Activated naive CD8-positive, alpha-beta T cell treated with anti-CD3 and anti-CD28 coated beads, Interleukin-2, amount 50 U/mL, for 24 hours (primary cell): ENCODE data around the gene WDR13.
"Not testable (repeated sequence)": the region's sequence is repeated elsewhere in the genome, so short reads cannot be mapped to it uniquely, and the experiment has no call there.

ENCODE experiments used
- ATAC-seq: fragments of 150-1000 bp; cut with Tn5 transposase; one replicate; pipeline ENCODE4 v1.10.0; 2021
- DNase-seq: peaks from one replicate; pipeline ENCODE4 v3.0.0; 2021
- H3K27ac Mint-ChIP-seq: one replicate; pipeline ENCODE4 v1.8.0; 2021; ENCODE audit warnings: mild to moderate bottlenecking, mixed read lengths
- H3K27me3 Mint-ChIP-seq: one replicate; pipeline ENCODE4 v1.8.0; 2021; ENCODE audit warnings: mixed read lengths
- H3K36me3 Mint-ChIP-seq: one replicate; pipeline ENCODE4 v1.8.0; 2021; ENCODE audit warnings: low read depth, mixed read lengths
- H3K4me1 Mint-ChIP-seq: one replicate; pipeline ENCODE4 v1.8.0; 2021; ENCODE audit warnings: mixed read lengths
- H3K4me3 Mint-ChIP-seq: one replicate; pipeline ENCODE4 v1.8.0; 2021; ENCODE audit warnings: mild to moderate bottlenecking, moderate library complexity, mixed read lengths
- H3K9me3 Mint-ChIP-seq: one replicate; pipeline ENCODE4 v1.8.0; 2021; ENCODE audit warnings: mixed read lengths

WDR13 gene

DNA sequence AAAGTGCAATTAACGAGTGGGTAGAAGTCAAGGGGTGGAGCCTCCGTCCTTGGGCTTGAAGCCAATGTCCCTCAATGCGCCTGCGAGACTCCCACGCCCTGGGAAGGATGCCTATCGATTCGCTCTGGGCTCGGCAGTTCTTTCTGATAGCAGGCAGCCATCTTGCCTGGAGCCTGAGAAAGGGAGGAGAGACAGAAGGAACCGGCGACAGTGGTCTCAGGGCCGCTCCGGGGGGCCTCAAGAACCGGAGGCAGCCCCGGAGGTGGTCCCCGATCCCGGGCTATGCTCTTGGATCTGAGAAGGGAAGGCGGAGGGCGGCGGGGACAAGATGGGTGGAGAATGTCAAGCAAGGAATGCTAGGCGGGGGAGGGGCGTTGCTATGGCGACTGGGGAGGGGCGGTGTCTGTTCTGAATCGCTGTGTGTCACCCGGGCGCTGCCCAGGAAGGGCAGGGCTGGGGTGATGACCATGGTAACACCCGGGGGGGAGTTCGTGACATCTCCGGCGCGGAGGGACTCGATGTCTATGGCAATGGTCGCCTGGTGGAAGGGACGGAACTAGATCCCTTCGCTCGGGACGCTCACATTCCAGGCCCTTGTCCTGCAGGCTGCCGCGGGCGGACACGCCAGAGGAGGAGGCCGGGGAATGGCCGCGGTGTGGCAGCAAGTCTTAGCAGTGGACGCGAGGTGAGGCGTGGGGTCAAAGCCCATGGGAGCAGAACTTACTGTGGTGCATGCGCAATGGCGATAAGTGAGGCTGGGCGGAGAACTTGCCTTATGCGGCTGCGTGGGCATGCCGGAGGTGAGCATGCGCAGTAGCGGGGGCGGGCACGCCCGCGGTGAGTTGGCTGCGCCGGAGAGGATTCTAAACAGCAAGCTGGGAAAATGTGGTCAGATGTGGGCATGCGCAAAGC is at the start of gene WDR13:
Gene WDR13, plus strand, starts transcription at position 140 of the 912 bp plus-strand sequence. Its CDS starts 505 bp downstream, at position 645.
- Mint-ChIP-seq H3K9me3 (no peaks in the 10 kb centered on the region), H3K4me3 (peak within 1 kb of the TSS; percentile 99), H3K36me3 (peaks cover 10% of the 10 kb centered on the region), H3K4me1 (peaks cover 13% of the 10 kb centered on the region), H3K27ac (peak within 1 kb of the TSS; percentile 99), H3K27me3 (peaks cover 2% of the 10 kb centered on the region)
- peak; percentile 88 for DNase-seq
- peak; percentile 89 for ATAC-seq

DNA sequence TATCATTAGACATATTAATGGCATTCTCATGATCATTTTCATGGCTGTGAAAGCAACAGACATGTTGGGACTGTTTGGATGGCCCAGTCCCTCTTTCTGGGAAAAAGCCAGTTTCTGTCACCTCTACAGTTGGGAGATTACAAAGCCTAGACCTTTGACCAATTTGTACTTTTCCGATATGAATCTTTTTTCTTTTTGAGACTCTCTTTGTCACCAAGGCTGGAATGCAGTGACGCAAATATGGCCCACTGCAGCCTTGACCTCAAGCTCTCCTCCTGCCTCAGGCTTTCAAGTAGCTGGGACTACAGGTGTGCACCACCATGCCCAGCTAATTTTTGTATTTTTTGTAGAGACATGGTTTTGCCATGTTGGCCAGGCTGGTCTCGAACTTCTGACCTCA is 48.4 kb upstream of the WDR13 start:
- Mint-ChIP-seq H3K4me1 (no peaks in the 10 kb centered on the region), H3K27ac (no peak overlapping the region), H3K27me3 (no peaks in the 10 kb centered on the region), H3K9me3 (no peaks in the 10 kb centered on the region), H3K36me3 (peaks cover 10% of the 10 kb centered on the region), H3K4me3 (no peak overlapping the region)
- no peak for DNase-seq
- ATAC-seq = no peak

DNA sequence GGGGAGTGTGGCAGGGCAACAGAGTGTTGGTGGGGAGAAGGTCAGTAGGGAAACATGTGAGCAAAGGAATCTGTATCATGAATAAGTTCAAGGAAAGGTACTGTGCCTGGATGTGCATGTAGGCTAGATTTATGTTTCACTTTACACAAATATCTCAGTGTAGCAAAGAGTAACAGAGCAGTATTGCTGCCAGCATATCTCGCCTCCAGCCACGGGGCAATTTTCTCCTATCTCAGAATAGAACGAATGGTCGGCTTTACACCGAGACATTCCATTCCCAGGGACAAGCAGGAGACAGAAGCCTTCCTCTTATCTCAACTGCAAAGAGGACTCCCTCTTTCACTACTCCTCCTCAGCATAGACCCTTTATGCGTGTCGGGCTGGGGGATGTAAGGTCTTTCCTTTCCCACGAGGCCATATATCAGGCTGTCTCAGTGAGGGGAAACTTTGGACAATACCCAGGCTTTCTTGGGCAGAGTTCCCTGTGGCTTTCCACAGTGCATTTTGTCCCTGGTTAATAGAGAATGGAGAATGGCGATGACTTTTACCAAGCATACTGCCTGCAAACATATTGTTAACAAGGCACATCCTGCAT is 41.5 kb upstream of the WDR13 start:
- not testable (repeated sequence) for DNase-seq, H3K27ac Mint-ChIP-seq, H3K4me3 Mint-ChIP-seq, H3K4me1 Mint-ChIP-seq, H3K27me3 Mint-ChIP-seq, ATAC-seq, H3K9me3 Mint-ChIP-seq
- H3K36me3 Mint-ChIP-seq = peaks cover 14% of the 10 kb centered on the region

DNA sequence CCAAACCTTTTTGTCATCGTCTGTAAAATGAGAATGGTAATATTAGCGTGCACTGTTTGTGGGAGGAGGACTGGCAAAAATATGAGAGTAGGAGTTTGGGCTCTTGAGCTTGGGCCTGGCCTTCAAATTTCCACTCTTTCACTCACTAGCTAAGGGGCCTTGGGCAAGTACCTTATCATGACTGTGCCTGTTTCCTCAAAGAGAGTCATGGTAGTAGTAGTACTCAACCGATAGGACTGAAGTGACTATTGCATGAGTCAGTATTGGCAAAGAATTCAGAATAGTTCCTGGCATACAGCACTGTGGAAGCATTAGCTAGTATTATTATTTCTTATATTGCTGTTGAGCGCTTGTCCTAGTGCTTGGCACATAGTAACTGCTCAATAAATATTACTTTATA is 39.0 kb upstream of the WDR13 start:
- no peak for DNase-seq
- Mint-ChIP-seq H3K36me3 (peaks cover 19% of the 10 kb centered on the region), H3K27me3 (no peaks in the 10 kb centered on the region), H3K4me3 (no peak overlapping the region), H3K4me1 (peaks cover 3% of the 10 kb centered on the region), H3K27ac (peak overlapping the region; percentile 53), H3K9me3 (no peaks in the 10 kb centered on the region)
- peak; percentile 77 for ATAC-seq

DNA sequence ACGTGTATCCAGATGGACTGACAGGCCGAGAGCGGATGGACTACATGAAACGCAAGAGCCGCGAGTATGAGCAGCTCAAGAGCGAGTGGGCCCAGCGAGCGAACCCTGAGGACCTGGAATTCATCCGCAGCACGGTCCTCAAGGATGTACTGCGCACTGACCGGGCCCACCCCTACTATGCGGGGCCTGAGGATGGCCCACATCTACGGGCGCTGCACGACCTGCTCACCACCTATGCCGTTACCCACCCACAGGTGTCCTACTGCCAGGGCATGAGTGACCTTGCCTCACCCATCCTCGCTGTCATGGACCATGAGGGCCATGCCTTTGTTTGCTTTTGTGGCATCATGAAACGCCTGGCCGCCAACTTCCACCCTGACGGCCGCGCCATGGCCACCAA is 37.7 kb upstream of the WDR13 start:
- Mint-ChIP-seq H3K4me1 (peaks cover 3% of the 10 kb centered on the region), H3K36me3 (peaks cover 20% of the 10 kb centered on the region), H3K9me3 (no peaks in the 10 kb centered on the region), H3K27ac (no peak overlapping the region), H3K4me3 (no peak overlapping the region), H3K27me3 (no peaks in the 10 kb centered on the region)
- DNase-seq (no peak), ATAC-seq (no peak)

DNA sequence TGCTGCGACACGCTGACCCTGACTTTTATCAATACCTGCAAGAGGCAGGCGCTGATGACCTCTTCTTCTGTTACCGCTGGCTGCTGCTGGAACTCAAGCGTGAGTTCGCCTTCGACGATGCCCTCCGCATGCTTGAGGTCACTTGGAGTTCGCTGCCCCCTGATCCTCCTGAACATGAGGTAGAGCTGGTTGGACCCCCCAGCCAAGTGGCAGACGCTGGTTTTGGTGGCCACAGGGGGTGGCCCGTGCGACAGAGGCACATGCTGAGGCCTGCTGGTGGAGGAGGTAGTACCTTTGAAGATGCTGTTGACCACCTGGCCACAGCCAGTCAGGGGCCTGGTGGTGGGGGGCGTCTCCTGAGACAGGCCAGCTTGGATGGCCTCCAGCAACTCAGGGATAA is 37.2 kb upstream of the WDR13 start:
- ATAC-seq (no peak), DNase-seq (no peak)
- Mint-ChIP-seq H3K27ac (no peak overlapping the region), H3K27me3 (no peaks in the 10 kb centered on the region), H3K4me3 (no peak overlapping the region), H3K4me1 (peaks cover 3% of the 10 kb centered on the region), H3K9me3 (no peaks in the 10 kb centered on the region), H3K36me3 (peaks cover 17% of the 10 kb centered on the region)

DNA sequence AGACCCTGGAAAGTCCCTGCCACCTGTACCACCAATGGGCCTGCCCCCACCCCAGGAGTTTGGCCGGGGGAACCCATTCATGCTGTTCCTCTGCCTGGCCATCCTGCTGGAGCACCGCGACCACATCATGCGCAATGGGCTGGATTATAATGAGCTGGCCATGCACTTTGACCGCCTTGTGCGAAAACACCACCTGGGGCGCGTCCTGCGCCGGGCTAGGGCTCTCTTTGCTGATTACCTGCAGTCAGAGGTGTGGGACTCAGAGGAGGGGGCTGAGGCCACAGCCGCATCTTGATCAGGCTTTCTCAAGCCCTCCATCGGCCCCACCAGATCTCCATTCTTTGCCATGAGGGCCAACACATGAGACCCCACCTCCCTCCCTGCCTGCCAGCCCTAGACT is 36.6 kb upstream of the WDR13 start:
- H3K9me3 Mint-ChIP-seq = no peaks in the 10 kb centered on the region
- no peak overlapping the region for H3K27ac Mint-ChIP-seq
- no peak for DNase-seq
- no peaks in the 10 kb centered on the region for H3K27me3 Mint-ChIP-seq
- no peak for ATAC-seq
- H3K36me3 Mint-ChIP-seq = peaks cover 15% of the 10 kb centered on the region
- no peak overlapping the region for H3K4me3 Mint-ChIP-seq
- H3K4me1 Mint-ChIP-seq = peaks cover 3% of the 10 kb centered on the region

DNA sequence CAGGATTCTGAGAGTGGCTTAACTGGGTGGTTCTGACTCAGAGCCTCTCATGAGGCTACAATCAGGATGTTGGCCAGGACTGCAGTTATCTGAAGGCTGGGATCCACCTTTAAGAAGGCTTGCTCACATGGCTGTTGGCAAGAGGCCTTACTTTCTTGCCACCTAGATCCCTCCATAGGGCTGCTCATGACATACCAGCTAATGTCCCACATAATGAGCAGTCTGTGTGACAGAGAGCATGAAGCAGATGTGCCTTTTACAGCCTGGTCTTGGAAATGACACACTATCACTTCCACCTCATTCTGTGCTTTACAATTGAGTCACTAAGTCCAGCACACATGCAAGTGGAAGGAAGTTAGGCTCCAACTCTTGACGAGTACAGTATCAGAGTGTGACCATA is 27.3 kb upstream of the WDR13 start:
- Mint-ChIP-seq H3K27me3 (no peaks in the 10 kb centered on the region), H3K27ac (no peak overlapping the region), H3K36me3 (peaks cover 3% of the 10 kb centered on the region), H3K9me3 (no peaks in the 10 kb centered on the region), H3K4me1 (peaks cover 13% of the 10 kb centered on the region), H3K4me3 (no peak overlapping the region)
- DNase-seq = no peak
- peak; percentile 64 for ATAC-seq

DNA sequence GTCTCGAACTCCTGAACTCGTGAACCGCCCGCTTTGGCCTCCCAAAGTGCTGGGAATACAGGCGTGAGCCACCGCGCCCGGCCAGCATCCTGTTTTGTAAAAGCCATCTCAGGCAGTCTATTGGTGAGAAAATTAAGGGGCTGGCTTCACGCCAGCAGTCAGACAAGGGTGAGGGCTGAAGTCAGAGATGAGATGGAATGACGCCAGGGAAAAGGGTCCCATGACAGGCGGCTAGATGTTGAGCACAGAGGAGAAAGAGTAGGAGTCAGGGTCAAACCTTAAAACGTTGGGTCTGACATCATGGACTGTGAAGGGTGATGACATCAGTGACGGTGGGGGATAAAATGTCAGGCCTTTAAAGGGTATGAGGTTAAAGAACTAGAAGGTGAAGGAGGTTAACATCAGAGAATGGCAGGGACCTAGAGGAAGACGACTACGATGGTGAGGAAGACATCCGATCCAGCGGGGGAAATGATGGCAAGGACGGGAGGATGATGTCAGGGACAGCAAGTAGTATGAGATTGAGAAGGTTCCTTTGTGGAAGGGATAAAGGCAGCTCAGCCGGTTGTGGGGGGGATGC is 23.5 kb upstream of the WDR13 start:
- no peak for DNase-seq
- ATAC-seq = peak; percentile 7
- Mint-ChIP-seq H3K4me1 (peaks cover 27% of the 10 kb centered on the region), H3K27ac (peak overlapping the region; percentile 100), H3K4me3 (peak overlapping the region; percentile 97), H3K36me3 (peaks cover 41% of the 10 kb centered on the region), H3K27me3 (no peaks in the 10 kb centered on the region), H3K9me3 (no peaks in the 10 kb centered on the region)

DNA sequence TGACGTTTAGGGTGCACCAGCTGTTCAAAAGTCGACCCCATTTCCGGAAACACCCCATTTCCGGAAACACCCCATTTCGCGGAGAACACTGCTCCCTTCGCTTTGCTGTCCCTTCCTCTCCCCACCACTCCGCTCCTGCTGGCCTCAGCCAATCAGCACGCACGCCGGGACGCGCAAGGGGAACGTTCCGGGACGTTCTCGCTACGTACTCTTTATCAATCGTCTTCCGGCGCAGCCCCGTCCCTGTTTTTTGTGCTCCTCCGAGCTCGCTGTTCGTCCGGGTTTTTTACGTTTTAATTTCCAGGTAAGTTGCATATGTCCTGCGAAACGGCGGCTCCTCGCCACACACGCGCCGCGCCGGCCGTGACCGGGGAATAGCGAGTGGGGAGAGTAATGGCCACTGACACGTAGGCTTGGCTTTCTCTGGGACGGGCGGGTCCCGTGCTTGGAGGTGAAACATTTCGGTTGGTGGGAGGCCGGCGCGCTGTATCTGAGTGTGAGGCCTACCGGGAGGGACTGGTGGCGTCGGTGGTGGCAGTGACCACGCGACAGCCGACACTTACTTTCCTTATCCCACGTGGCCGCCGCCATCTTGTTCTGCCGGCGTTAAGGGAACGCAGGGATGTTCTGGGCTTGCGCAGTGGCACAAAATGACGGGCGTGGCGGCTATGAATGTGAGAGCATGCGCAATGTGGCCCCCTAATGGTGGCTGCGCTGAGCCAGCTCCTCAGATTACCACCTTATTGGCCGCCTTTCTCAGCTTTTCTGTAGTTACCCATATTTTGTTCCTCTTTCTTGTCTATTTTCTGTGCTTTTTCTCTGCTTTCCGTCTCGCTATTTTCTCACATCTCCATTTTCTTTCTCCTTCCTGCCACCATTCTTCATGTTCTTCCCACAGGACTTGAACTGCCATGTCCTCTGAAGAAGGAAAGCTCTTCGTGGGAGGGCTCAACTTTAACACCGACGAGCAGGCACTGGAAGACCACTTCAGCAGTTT is 22.7 kb upstream of the WDR13 start, which contains the start of gene RBM3:
Gene RBM3, plus strand, starts transcription at position 215 of the 997 bp plus-strand sequence. Its CDS starts 697 bp downstream, at position 912.
- no peaks in the 10 kb centered on the region for H3K9me3 Mint-ChIP-seq
- H3K27me3 Mint-ChIP-seq = no peaks in the 10 kb centered on the region
- H3K36me3 Mint-ChIP-seq = peaks cover 43% of the 10 kb centered on the region

DNA sequence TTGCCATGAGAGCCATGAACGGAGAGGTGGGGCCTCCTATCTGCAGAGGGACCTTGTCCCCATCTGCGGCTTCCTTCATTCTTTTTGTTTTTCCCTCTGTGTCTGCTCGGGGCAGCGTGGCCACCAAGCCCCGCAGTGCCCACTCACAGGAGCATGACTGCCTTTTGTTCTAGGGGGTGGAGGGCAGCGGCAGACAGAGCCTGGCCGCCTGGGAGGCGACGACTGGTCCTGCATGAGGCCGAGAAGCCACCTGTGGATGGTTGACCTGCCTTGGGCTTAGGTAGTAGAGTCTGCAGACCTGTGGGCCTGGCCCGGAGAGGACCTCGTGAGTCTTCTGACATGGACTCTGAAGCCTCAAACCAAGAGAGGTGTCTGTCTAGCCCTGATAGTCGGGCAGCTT is 21.6 kb upstream of the WDR13 start:
- peak overlapping the region; percentile 97 for H3K4me3 Mint-ChIP-seq
- H3K9me3 Mint-ChIP-seq = no peaks in the 10 kb centered on the region
- no peak for DNase-seq
- peaks cover 26% of the 10 kb centered on the region for H3K4me1 Mint-ChIP-seq
- peak overlapping the region; percentile 100 for H3K27ac Mint-ChIP-seq
- no peak for ATAC-seq
- no peaks in the 10 kb centered on the region for H3K27me3 Mint-ChIP-seq
- peaks cover 49% of the 10 kb centered on the region for H3K36me3 Mint-ChIP-seq

More for the DNA sequence above, 22.7 kb upstream of the WDR13 start, which contains the start of gene RBM3:
- Mint-ChIP-seq H3K27ac (peak within 1 kb of the TSS; percentile 100), H3K4me3 (peak within 1 kb of the TSS; percentile 97), H3K4me1 (peaks cover 29% of the 10 kb centered on the region)
- peak; percentile 85 for DNase-seq
- peak; percentile 93 for ATAC-seq

DNA sequence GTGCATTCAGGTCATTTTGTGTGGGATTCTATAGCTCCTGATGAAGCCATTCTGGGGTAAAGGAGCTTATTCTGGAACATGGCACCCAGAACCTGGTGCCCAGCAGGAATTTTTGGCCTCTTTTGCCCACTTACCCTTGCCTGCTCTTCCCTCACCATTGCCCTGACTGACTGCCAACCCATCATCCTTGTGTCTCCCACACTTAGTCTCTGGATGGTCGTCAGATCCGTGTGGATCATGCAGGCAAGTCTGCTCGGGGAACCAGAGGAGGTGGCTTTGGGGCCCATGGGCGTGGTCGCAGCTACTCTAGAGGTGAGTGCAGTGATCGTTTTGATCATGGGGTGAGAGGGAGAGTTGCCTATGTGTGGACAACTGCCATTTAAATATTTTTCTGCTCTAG is 21.2 kb upstream of the WDR13 start:
- Mint-ChIP-seq H3K36me3 (peaks cover 49% of the 10 kb centered on the region), H3K27me3 (no peaks in the 10 kb centered on the region), H3K27ac (peak overlapping the region; percentile 100), H3K4me3 (peak overlapping the region; percentile 97), H3K4me1 (peaks cover 26% of the 10 kb centered on the region), H3K9me3 (no peaks in the 10 kb centered on the region)
- ATAC-seq = no peak
- no peak for DNase-seq

DNA sequence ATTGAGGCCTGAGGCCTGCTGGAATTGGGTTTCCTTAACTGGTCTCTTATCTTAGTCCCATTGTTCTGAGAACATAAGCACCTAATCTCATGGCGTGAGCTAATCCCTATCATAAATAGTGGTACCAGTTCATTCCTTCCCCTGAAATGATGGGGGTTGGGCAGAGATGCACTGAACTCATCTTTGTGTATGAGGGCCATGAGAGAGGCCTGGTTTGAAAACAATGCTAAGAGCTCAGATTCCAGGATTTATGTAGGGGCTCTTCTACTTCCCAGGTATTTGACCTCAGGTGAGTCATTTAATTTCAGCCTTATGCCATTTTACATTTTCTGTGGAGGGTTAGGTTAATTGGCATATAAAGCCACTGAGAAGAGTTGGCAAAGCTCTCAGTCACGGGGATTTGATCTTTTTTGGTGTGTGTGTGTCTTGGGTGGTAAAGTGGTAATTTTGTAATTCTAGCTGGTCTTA is 18.6 kb upstream of the WDR13 start:
- Mint-ChIP-seq H3K9me3 (no peaks in the 10 kb centered on the region), H3K36me3 (peaks cover 49% of the 10 kb centered on the region), H3K4me3 (no peak overlapping the region), H3K27me3 (no peaks in the 10 kb centered on the region), H3K4me1 (peaks cover 24% of the 10 kb centered on the region), H3K27ac (peak overlapping the region; percentile 29)
- ATAC-seq (no peak), DNase-seq (no peak)

DNA sequence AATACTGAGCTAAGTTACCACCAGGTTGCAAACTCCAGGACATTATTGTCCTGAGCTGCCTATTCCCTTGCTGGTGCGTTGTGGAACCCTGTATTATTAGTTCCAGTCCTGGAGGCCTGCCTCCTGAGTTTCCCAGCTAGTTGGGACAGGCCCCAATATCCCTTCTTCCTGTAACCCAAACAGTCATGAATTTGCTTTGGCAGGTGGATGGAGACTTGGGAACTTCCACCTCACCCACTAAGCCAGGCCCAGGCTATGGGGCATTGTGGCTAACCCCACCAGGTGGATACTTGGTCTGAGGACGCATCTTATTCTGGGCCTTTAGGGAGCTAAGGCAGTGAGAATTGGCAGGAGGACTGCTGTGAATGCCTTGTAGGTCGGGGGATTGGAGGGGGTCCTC is 18.0 kb upstream of the WDR13 start:
- Mint-ChIP-seq H3K4me1 (peaks cover 19% of the 10 kb centered on the region), H3K9me3 (no peaks in the 10 kb centered on the region), H3K4me3 (no peak overlapping the region), H3K36me3 (peaks cover 49% of the 10 kb centered on the region), H3K27me3 (no peaks in the 10 kb centered on the region), H3K27ac (no peak overlapping the region)
- no peak for ATAC-seq
- no peak for DNase-seq
